ENCODE results near the gene SNRNP70.

Gene SNRNP70

GRCh38 chr19:49101160-49101559, 15.9 kb downstream of the SNRNP70 start:
- no peak for DNase-seq (ENCODE audit: low read depth in 2 of 2)

DNA sequence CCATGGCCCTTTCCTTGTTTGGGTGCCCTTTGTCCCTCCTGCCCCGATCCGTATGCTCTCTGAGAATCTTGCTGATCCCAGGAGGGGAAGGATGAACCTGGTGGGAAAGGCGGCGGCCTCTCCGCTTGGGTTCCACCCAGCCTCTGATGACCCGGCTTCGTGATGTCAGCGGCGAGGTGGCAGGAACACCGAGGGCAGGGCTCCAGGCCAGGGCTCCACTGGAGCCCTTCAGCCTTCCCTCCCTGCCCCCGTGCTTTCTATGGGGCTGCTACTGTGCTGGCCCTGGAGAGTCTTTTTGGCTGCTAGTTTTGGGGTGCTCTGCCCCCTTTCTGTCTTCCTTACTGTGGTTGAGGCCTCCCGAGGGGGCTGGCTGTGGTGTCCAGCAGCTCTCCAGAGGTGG, 17.1 kb downstream of the SNRNP70 start:
- DNase-seq (ENCODE audit: low read depth in 2 of 2): no peak

DNA sequence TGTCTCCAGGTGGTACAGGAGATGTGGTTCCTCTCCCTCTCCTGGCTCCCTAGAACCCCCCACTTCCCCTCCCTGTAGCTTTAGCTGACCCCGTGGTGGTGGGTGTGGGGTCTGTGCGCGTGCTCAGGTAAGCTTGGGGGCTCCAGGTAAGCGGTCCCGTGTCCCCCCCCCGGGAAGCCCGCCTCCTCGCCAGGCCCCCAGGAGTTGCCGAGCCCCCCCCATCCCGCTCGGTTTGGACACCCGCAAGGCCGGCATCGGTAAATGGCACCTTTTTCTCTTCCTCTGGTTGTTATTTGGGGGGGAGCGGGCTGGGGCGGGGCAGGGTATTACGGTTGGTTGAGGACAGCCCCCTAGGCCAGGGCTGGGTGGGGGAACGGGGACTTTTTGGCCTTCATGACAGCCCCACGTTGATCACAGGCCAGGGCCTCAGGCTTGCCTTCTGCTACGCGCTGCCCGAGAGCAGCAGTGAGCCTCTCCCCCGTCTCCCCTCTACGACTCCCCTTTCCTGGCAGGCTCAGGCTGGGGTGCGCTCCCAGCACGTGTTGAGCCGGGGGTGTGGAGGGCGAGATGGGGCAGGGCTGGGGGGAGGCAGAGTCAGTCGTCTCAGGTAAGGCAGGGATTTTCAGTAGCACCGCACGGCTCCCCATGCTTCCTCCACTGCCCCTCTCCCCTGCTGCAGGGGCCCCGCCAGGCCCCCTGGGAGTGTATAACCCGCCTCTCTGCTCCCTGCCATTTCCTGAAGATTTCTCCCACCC, 18.3 kb downstream of the SNRNP70 start:
- no peak for DNase-seq (ENCODE audit: low read depth in 2 of 2)

DNA sequence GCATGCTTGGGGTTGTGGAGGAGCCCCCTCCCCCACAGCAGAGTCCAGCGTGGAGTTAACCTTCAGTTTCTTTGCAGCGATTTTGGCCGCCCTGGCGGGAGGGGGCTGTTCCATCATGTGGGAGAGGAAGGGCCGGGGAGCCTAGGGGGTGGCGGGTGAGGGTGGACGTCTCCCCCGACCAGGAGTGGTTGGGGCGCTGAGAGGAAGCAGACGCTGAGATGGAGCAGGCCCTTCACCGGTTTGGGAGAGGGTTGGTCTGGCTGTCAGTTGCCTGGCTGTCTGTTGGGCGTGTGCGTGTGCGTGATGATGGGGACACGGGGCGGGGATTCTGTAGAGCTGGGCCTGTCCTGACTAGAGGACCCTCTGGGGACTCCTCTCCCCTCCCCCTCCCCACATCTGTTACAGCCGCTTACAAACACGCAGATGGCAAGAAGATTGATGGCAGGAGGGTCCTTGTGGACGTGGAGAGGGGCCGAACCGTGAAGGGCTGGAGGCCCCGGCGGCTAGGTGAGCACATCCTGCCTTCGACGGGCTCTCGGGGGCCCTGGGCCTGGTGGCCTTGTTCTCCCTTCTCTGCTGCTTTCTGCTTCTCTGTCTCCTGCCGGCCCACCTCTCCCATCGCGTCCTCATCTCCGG, 19.1 kb downstream of the SNRNP70 start:
- DNase-seq (ENCODE audit: low read depth in 2 of 2): no peak

GRCh38 chr19:49106648-49107135, 21.4 kb downstream of the SNRNP70 start:
- DNase-seq (ENCODE audit: low read depth in 2 of 2): peak in 1 of 2 experiments; percentile 53

DNA sequence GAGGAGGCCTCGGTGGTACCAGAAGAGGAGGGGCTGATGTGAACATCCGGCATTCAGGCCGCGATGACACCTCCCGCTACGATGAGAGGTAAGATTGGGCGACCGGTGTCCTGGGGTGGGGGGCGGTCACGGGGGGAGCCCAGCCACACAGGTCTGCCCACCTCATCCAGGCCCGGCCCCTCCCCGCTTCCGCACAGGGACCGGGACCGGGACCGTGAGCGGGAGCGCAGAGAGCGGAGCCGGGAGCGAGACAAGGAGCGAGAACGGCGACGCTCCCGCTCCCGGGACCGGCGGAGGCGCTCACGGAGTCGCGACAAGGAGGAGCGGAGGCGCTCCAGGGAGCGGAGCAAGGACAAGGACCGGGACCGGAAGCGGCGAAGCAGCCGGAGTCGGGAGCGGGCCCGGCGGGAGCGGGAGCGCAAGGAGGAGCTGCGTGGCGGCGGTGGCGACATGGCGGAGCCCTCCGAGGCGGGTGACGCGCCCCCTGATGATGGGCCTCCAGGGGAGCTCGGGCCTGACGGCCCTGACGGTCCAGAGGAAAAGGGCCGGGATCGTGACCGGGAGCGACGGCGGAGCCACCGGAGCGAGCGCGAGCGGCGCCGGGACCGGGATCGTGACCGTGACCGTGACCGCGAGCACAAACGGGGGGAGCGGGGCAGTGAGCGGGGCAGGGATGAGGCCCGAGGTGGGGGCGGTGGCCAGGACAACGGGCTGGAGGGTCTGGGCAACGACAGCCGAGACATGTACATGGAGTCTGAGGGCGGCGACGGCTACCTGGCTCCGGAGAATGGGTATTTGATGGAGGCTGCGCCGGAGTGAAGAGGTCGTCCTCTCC, 22.6 kb downstream of the SNRNP70 start:
- no peak for DNase-seq (ENCODE audit: low read depth in 2 of 2)

- no peak for DNase-seq (ENCODE audit: low read depth in 2 of 2)
Measured at GRCh38 chr19:49109051-49109450, 23.8 kb downstream of the SNRNP70 start.

DNA sequence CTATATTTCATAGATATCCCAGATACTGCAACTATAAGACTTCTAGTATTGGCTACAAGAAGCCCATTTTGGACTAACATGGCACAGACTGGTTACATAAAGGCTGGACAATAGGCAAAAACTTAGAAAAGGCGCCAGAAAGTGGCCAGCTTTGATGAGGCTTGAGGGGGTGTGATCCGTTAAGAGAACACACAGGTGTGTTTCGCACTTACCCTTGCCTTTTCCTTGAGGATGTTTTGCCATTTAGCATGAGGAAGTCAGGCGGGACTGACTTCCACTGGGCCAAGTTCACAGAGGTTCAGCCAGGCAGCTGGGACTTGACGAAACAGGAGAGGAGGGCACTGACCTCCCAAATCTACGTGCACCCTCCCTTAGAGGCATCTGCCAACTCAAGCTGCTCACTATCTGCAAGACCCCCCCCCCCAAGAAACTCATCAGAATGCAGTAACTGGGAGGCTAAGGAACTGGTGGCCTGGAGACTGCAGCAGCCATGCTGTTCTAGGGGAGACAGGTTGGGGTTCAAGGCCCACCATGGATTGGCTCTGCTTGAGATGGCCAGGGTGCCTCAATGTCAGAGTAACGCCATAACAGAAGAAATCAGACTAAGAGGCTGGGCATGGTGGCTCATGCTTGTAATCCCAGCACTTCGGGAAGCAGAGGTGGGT, 24.4 kb downstream of the SNRNP70 start:
- no peak for DNase-seq (ENCODE audit: low read depth in 2 of 2)

DNA sequence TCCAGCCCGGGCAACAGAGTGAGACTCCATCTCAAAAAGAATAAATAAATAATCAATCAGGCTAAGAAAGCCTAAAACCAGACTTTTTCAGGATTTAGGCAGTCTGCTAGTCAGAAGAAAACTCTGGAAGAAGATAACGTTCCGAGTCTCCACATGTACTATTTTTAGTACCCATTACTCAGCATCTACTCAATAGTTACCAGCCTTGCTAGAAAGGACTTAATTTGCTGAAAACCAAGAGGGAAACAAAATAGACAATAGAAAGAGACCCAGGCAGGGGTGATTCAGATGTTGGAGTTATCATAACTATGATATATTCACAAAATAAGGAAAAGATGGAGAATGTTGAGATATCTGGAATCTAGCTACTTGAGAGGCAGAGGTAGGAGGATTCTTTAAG, 25.3 kb downstream of the SNRNP70 start:
- DNase-seq (ENCODE audit: low read depth in 2 of 2): no peak

DNA sequence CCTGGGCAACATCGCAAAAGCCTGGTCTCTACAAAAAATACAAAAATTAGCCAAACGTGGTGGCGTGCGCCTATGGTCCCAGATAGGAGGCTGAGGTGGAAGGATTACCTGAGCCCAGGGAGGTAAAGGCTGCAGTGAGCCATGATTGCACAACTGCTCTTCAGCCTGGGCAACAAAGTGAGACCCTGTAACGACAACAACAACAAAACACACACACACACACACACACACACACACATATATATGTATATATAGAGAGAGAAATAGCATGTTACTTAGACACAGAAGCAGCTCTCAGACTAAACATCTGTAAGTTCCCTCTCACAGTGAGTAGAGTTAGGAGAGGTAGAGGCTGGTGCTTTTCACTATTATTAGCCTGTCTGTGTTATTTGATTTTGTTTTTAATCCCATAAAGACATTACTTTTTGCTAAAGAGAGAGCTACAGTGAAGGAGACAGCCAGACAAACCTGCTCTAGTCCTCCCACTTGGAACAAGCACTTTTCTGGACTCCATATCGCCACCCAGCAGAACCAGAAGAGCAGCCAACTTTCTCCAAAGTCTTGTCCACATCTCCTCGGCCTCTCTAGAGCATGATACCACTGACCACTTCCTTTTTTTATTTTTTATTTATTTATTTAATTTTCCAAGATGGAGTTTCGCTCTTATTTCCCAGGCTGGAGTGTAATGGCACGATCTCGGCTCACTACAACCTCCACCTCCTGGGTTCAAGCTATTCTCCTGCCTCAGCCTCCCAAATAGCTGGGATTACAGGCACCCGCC, 26.2 kb downstream of the SNRNP70 start:
- no peak for DNase-seq (ENCODE audit: low read depth in 2 of 2)

DNA sequence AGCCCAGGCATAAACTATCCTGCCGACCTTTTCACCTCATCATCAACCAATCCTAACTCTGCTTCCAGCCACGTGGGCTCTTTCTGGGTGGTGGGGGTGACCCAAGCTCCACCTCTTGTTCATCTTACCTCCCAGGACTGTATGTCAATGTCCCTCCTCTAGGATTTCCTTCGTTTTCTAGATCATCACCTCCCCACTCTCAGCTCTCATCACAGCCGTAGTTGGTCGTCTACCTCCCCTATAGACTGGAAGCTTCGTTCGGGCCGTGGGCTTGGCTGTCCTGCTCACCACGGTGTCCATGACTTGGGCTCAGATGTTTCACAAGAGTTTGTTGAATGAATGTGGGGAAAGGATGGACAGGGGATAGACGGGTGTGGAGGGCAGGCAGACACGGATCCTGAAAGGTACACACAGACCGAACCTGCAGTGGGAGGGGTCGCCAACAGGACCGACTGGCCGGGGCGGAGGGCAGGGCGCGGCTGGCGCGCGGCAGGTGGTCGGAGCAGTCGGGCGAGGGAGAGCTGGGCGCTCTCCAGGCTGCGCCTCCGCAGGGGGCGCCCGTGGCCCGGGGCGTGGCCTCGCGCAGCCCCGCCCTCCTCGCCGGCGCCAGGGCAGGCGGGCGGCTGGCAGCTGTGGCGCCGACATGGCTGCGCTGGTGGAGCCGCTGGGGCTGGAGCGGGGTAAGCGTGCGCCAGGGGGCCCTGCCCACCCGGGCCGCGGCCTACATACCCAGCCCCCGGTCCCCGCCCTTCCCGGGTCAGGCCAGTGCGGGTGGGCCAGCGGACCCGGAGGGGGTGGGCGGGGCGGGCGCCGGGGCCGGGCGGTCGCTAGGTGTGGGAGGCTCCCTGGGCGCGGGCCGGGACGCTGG, 28.7 kb downstream of the SNRNP70 start, which contains the start of gene LIN7B:
LIN7B (plus strand) TSS at position 609 of the 868 bp plus-strand sequence; CDS start at position 644, 35 bp downstream.
- peak in 1 of 2 experiments; percentile 52 for DNase-seq (ENCODE audit: low read depth in 2 of 2)

GRCh38 chr19:49114630-49115363, 29.5 kb downstream of the SNRNP70 start:
- peak in 1 of 2 experiments; percentile 47 for DNase-seq (ENCODE audit: low read depth in 2 of 2)

- DNase-seq (ENCODE audit: low read depth in 2 of 2): no peak
Measured at GRCh38 chr19:49116544-49116943, 31.3 kb downstream of the SNRNP70 start.

- no peak for DNase-seq (ENCODE audit: low read depth in 2 of 2)
Measured at GRCh38 chr19:49117677-49118564, 32.7 kb downstream of the SNRNP70 start.

DNA sequence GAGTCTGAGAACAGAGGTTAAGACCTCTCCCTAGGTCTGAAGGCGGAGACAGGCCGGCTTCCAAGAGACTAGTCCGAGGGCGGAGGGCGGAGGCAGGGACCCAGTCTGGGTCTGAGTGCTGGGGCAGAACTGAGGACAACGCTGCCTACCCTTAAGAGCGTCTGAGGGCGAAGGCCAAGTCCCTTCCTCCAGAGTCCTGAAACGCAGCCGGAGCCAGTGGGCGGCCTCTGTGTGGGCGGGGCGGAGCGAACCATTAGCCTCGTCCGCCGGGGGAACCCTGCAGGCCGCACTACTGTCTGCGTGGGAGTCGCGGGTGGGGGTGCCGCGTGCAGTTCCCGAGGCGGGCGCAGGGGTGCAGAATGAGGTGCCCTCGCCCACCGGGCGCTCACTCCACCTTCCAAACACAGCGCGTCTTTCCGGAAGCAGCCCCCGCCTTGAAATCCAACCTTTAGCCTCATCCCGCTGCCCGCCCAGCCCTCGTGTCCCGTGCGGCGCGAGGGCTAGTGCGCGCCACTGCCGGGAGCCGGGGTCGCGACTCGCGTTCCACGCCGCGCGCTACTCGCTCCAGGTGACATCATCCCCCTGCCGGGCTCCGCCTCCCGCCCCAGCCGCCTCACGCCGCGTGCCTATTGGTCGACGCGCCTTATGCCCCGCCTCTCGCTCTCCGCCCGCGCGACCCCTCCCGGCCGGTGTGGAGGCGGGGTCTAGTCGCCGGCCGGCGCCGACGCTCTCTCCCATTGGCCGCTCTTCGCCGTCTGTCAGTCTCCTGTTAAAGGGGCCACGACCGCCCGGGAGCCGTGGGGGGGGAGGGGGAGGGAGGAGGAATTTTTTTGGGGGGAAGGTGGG, 33.5 kb downstream of the SNRNP70 start, which contains the start of gene C19orf73:
C19orf73 (minus strand) TSS at position 579 of the 846 bp plus-strand sequence; CDS start at position 458, 121 bp downstream.
- peak; percentile 91 for DNase-seq (ENCODE audit: low read depth in 2 of 2)

- DNase-seq (ENCODE audit: low read depth in 2 of 2): no peak
Measured at GRCh38 chr19:49119411-49120324, 34.4 kb downstream of the SNRNP70 start, which contains the start of gene PPFIA3. PPFIA3 (plus strand) TSS chr19:49119544; CDS start chr19:49127874, 8,330 bp downstream.

All from stimulated activated CD4-positive, alpha-beta T cell treated with anti-CD3 and anti-CD28 coated beads, Interleukin-12 subunit alpha, Interleukin-12 subunit beta, amount 100 ng/mL, for 24 hours (primary cell).